DMS 273 (cell line): ENCODE results near the gene RABGAP1L.
A peak's percentile ranks its signal among the peaks of the same experiment; 100 is the strongest.
"Not testable (repeated sequence)": the region's sequence is repeated elsewhere in the genome, so short reads cannot be mapped to it uniquely, and the experiment has no call there.

Experiments
- DNase-seq: peaks from one replicate; lab custom pipeline; 2025; ENCODE audit not compliant: unreplicated experiment; lab: John Stamatoyannopoulos, UW

Gene RABGAP1L

GRCh38 chr1:174789399-174789798, 630.1 kb downstream of the RABGAP1L start:
- peak; percentile 9 for DNase-seq

GRCh38 chr1:174791863-174792262, 632.5 kb downstream of the RABGAP1L start:
- DNase-seq, result peak; percentile 40

GRCh38 chr1:174794861-174795260, 635.5 kb downstream of the RABGAP1L start:
- DNase-seq, result no peak

- no peak for DNase-seq
These were observed 636.5 kb downstream of the RABGAP1L start for GRCh38 chr1:174795806-174796205.

- no peak for DNase-seq
These were observed 638.1 kb downstream of the RABGAP1L start for GRCh38 chr1:174797398-174797797.

- no peak for DNase-seq
These were observed 639.8 kb downstream of the RABGAP1L start for GRCh38 chr1:174799136-174799479.

GRCh38 chr1:174800216-174800851, 641.0 kb downstream of the RABGAP1L start:
- DNase-seq, result peak; percentile 63

- DNase-seq, result peak; percentile 19
These were observed 641.6 kb downstream of the RABGAP1L start for GRCh38 chr1:174800876-174801275.

GRCh38 chr1:174809755-174810280, 650.5 kb downstream of the RABGAP1L start:
- DNase-seq, result no peak

GRCh38 chr1:174812016-174812415, 652.7 kb downstream of the RABGAP1L start:
- DNase-seq, result no peak

GRCh38 chr1:174812656-174813055, 653.3 kb downstream of the RABGAP1L start:
- no peak for DNase-seq

- no peak for DNase-seq
These were observed 655.7 kb downstream of the RABGAP1L start for GRCh38 chr1:174815036-174815435.

GRCh38 chr1:174815474-174815908, 656.2 kb downstream of the RABGAP1L start:
- DNase-seq, result no peak

- DNase-seq, result not testable (repeated sequence)
These were observed 657.3 kb downstream of the RABGAP1L start for GRCh38 chr1:174816621-174817020.

- no peak for DNase-seq
These were observed 658.8 kb downstream of the RABGAP1L start for GRCh38 chr1:174818014-174818616.

GRCh38 chr1:174818951-174819350, 659.6 kb downstream of the RABGAP1L start:
- no peak for DNase-seq

GRCh38 chr1:174819596-174819995, 660.3 kb downstream of the RABGAP1L start:
- DNase-seq, result no peak

GRCh38 chr1:174825127-174825526, 665.8 kb downstream of the RABGAP1L start:
- no peak for DNase-seq

- DNase-seq, result no peak
These were observed 666.5 kb downstream of the RABGAP1L start for GRCh38 chr1:174825806-174826205.

GRCh38 chr1:174828264-174828663, 668.9 kb downstream of the RABGAP1L start:
- no peak for DNase-seq

- DNase-seq, result no peak
These were observed 670.7 kb downstream of the RABGAP1L start for GRCh38 chr1:174829990-174830389.

- peak; percentile 12 for DNase-seq
These were observed 677.2 kb downstream of the RABGAP1L start for GRCh38 chr1:174836543-174836942.

- DNase-seq, result peak; percentile 89
These were observed 678.1 kb downstream of the RABGAP1L start for GRCh38 chr1:174837386-174837785.
